Peyer's patch (tissue), 4 donors: ENCODE data around the gene MYL4. TPM values are rescaled to one million over a fixed set of nuclear protein-coding genes. Genes with fewer than 3 reads are reported as not detected.

Experiments used
- DNase-seq, 3 donors: peaks; one replicate each; pipeline ENCODE4 v3.0.0-alpha.2; 2017 to 2019
- H3K27ac ChIP-seq, 4 donors: fragments of 200-600 bp; sonication (generic); one replicate each; pipeline ENCODE4 v1.5.1; 2016 to 2019
- H3K27me3 ChIP-seq, 2 donors: fragments of 200-600 bp; sonication (generic); one replicate each; pipeline ENCODE4 v1.5.1; 2019
- H3K36me3 ChIP-seq, 3 donors: fragments of 200-600 bp; sonication (generic); one replicate each; pipeline ENCODE4 v1.5.1; 2016 to 2019
- H3K4me1 ChIP-seq, 4 donors: fragments of 200-600 bp; sonication (generic); one replicate each; pipeline ENCODE4 v1.5.1; 2016 to 2019
- H3K4me3 ChIP-seq, 4 donors: fragments of 200-600 bp; sonication (generic); 1 replicate in 3 of 4; 2 replicates in 1 of 4; pipeline ENCODE4 v1.5.1; 2016 to 2019; ENCODE audit warnings: mild to moderate bottlenecking in 1 of 4
- H3K9me3 ChIP-seq, 4 donors: fragments of 200-600 bp; sonication (generic); one replicate each; pipeline ENCODE4 v1.5.1; 2016 to 2019; ENCODE audit warnings: mild to moderate bottlenecking in 1 of 4
- CTCF ChIP-seq, 6 experiments: fragments of 450-650 bp in 4 of 6; fragments of 200-600 bp in 2 of 6; sonication (generic) in 1 of 6; IDR thresholded peaks; one replicate each; pipeline ENCODE4 v1.5.1; 2017 to 2019; ENCODE audit warnings: antibody characterized with exemption in 6 of 6, mild to moderate bottlenecking in 3 of 6, moderate library complexity in 1 of 6
- POLR2A ChIP-seq, 2 donors: fragments of 450-650 bp; IDR thresholded peaks; one replicate each; pipeline ENCODE4 v1.5.1; 2017; ENCODE audit warnings: antibody characterized with exemption in 2 of 2, mild to moderate bottlenecking in 2 of 2, moderate library complexity in 2 of 2
- total RNA-seq, 4 donors: library from RNA; depleted of rRNA; stranded (reverse); fragments of >200 nt; gene quantifications; one replicate each; pipeline ENCODE4 v1.1.0, GENCODE V29; 2016

The MYL4 gene
- total RNA-seq, 4 donors from 2014 or later: 9.1 TPM; not detected in 3

GRCh38 chr17:47237841-47238240 is 28.7 kb downstream of the MYL4 start:
- Histone ChIP-seq H3K4me1 (peaks cover 0 to 13% (median 0%) of the 10 kb centered on the region in 4 donors), H3K36me3 (no peaks in the 10 kb centered on the region), H3K27me3 (no peaks in the 10 kb centered on the region), H3K27ac (no peak overlapping the region), H3K9me3 (no peaks in the 10 kb centered on the region), H3K4me3 (no peak overlapping the region)
- no peak for DNase-seq
- no peak for TF ChIP-seq POLR2A (IDR thresholded peaks at IDR 0.05)
- no peak for TF ChIP-seq CTCF (IDR thresholded peaks at IDR 0.05)

GRCh38 chr17:47238321-47239010 is 29.3 kb downstream of the MYL4 start:
- no peak for TF ChIP-seq POLR2A (IDR thresholded peaks at IDR 0.05)
- TF ChIP-seq CTCF (IDR thresholded peaks at IDR 0.05): no peak
- no peaks in the 10 kb centered on the region for H3K36me3 ChIP-seq

GRCh38 chr17:47239619-47239966 is 30.4 kb downstream of the MYL4 start:
- no peaks in the 10 kb centered on the region for H3K36me3 ChIP-seq
- no peaks in the 10 kb centered on the region for H3K27me3 ChIP-seq
- H3K4me3 ChIP-seq: no peak overlapping the region
- H3K27ac ChIP-seq: peak overlapping the region; percentile 20 to 72 (median 50)
- TF ChIP-seq CTCF (IDR thresholded peaks at IDR 0.05) (no peak), POLR2A (IDR thresholded peaks at IDR 0.05) (no peak)
- H3K9me3 ChIP-seq: no peaks in the 10 kb centered on the region
- DNase-seq: no peak
- H3K4me1 ChIP-seq: peaks cover 0 to 13% (median 0%) of the 10 kb centered on the region in 4 donors

More at GRCh38 chr17:47238321-47239010, 29.3 kb downstream of the MYL4 start:
- no peaks in the 10 kb centered on the region for H3K9me3 ChIP-seq
- H3K4me3 ChIP-seq: no peak overlapping the region
- H3K4me1 ChIP-seq: peaks cover 0 to 13% (median 0%) of the 10 kb centered on the region in 4 donors
- no peaks in the 10 kb centered on the region for H3K27me3 ChIP-seq
- no peak overlapping the region for H3K27ac ChIP-seq
- DNase-seq: no peak

GRCh38 chr17:47239967-47240651 is 31.0 kb downstream of the MYL4 start:
- H3K27ac ChIP-seq: peak overlapping the region; percentile 20 to 72 (median 50)
- DNase-seq: peak in 2 of 3 donors; percentile 42 to 68
- TF ChIP-seq CTCF (IDR thresholded peaks at IDR 0.05): no peak
- TF ChIP-seq POLR2A (IDR thresholded peaks at IDR 0.05): no peak

GRCh38 chr17:47240806-47241205 is 31.7 kb downstream of the MYL4 start:
- no peak for TF ChIP-seq CTCF (IDR thresholded peaks at IDR 0.05)
- Histone ChIP-seq H3K4me1 (peaks cover 0 to 13% (median 0%) of the 10 kb centered on the region in 4 donors), H3K4me3 (no peak overlapping the region)

More at GRCh38 chr17:47239967-47240651, 31.0 kb downstream of the MYL4 start:
- H3K9me3 ChIP-seq: no peaks in the 10 kb centered on the region
- no peaks in the 10 kb centered on the region for H3K36me3 ChIP-seq
- no peak overlapping the region for H3K4me3 ChIP-seq
- H3K4me1 ChIP-seq: peaks cover 0 to 13% (median 0%) of the 10 kb centered on the region in 4 donors
- no peaks in the 10 kb centered on the region for H3K27me3 ChIP-seq

More at GRCh38 chr17:47240806-47241205, 31.7 kb downstream of the MYL4 start:
- Histone ChIP-seq H3K9me3 (no peaks in the 10 kb centered on the region), H3K36me3 (no peaks in the 10 kb centered on the region), H3K27ac (peak overlapping the region in 1 of 4 donors; percentile 71), H3K27me3 (no peaks in the 10 kb centered on the region)
- no peak for DNase-seq
